ENCODE results near the gene ABHD1.

- TF ChIP-seq POLR2A (IDR thresholded peaks at IDR 0.05; ENCODE audit: low read depth, low read length) (no peak), TAF1 (IDR thresholded peaks at IDR 0.05; ENCODE audit: borderline replicate concordance, low read depth, low read length) (no peak), POLR2AphosphoS5 (IDR thresholded peaks at IDR 0.05; ENCODE audit: low read depth, low read length) (no peak)
Measured at GRCh38 chr2:27078267-27079194, 45.1 kb upstream of the ABHD1 start, which contains the start of gene EMILIN1.

Measured in GM12892 (cell line).